ENCODE measurements around the gene MLH3. TPM values are rescaled to one million over a fixed set of nuclear protein-coding genes. Genes with fewer than 3 reads are reported as not detected.

Gene MLH3
- total RNA-seq, 2 experiments from 2014 or later: 28.1 to 30.8 TPM

DNA sequence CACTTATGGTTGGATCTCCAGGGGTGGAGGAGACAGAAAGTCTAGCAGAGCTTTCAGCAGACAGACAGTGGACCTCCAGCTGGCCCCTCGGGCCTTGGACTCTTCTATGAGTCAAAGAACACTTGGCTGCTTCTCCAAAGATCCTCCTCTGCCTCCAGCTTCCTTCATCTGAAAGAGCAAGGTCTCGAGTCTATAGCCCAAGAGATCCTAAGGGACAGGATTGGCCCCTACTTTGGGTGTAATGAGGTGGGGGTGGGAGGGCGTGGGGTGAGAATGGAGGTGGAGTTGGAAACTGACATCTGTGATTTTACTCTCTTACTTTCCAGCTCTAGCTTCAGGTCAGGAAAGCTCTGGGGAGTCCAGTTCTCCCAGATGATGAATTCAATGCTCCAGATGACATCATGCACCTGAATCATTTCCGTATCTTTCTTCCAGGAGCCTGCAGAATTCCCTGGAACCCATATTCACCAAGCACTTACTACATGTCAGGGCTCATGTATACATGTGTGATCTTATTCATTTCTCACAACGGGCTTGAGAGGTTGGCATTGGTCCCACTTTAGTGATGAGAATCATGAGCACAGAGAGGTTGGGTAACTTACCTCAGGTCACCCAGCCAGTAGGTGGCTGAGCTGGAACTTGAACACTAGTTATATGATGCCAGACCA is 85.6 kb downstream of the MLH3 start:
- ChIA-PET POLR2A (no interaction called here), CTCF (interaction anchor here (0.5 to 1.6 kb wide), 3 partner anchors 13 to 123 kb away, joined by 3 to 6 read pairs (median 4); no protein-coding TSS in a partner anchor)
- Mint-ChIP-seq H3K4me1 (no peaks in the 10 kb centered on the region), H3K4me3 (no peak overlapping the region), H3K9me3 (ENCODE audit: low read depth) (no peaks in the 10 kb centered on the region), H3K36me3 (ENCODE audit: low read depth) (no peaks in the 10 kb centered on the region), H3K27me3 (peaks cover 2% of the 10 kb centered on the region), H3K27ac (no peak overlapping the region)
- intact Hi-C loops (cut with DNase I, micrococcal nuclease): no loop called here
- ATAC-seq: no peak
- no peak for DNase-seq

DNA sequence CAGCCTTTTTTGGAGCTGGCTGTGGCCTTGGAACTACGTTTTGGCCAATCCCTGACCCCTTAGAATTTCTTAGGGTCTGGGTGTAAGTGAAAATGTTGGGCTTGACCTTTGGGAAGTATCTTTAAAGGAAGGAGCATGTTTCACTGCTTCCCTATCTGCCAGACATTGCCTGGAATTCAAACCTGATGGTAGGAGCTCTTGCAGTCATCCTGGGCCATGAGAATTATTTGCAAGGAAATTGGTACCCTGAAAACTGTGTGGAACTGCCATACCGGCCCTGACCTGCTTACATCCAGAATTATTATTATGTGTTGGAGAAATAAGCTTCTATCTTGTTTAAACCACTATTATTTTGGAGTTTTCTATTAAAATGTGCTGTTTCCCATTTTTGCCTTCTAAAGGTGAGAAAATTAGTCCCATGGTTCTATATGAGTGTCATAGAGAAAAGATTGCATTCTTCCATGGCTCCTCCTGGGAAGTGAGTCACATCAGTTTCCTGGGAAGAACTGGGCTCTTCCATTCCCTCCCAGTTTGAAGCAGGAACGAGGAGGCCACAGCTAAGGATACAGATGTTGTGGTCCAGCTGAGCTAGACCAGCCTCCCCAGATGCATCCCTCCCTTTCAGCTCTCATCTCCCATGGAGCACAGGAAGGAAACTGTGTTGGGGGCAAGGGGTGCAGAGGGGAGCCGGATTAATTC is 86.3 kb downstream of the MLH3 start:
- no peak for DNase-seq
- no peaks in the 10 kb centered on the region for H3K4me1 Mint-ChIP-seq
- no peak overlapping the region for H3K4me3 Mint-ChIP-seq
- intact Hi-C loops (cut with DNase I, micrococcal nuclease): no loop called here
- CTCF ChIA-PET: interaction anchor here (0.6 to 1.6 kb wide), 4 partner anchors 13 to 123 kb away, joined by 3 to 6 read pairs (median 4); no protein-coding TSS in a partner anchor
- H3K27ac Mint-ChIP-seq: no peak overlapping the region
- POLR2A ChIA-PET: no interaction called here
- H3K27me3 Mint-ChIP-seq: peaks cover 2% of the 10 kb centered on the region
- no peaks in the 10 kb centered on the region for H3K36me3 Mint-ChIP-seq (ENCODE audit: low read depth)
- H3K9me3 Mint-ChIP-seq (ENCODE audit: low read depth): no peaks in the 10 kb centered on the region
- no peak for ATAC-seq

Other genes with a start within 250 kb of the MLH3 start
- gene PROX2, start 175.3 kb downstream of the MLH3 start, total RNA-seq: under 1 TPM; 0.11 to 0.23 TPM
- 100 to 1,000 TPM; 103 to 120 TPM for gene DLST, start 169.6 kb downstream of the MLH3 start, total RNA-seq
- gene RPS6KL1, start 128.2 kb downstream of the MLH3 start, total RNA-seq: 1 to 10 TPM; 5.6 to 6.0 TPM
- gene PGF, start 95.9 kb downstream of the MLH3 start, total RNA-seq: under 1 TPM in 1 of 2 experiments, not detected in 1; 0.09 TPM
- 10 to 100 TPM; 55.6 to 69.8 TPM for gene EIF2B2, start 48.5 kb downstream of the MLH3 start, total RNA-seq
- 10 to 100 TPM; 37.0 to 40.2 TPM for gene ACYP1, start 12.6 kb upstream of the MLH3 start, total RNA-seq
- 1 to 10 TPM; 1.2 to 1.3 TPM for gene ZC2HC1C, start 18.2 kb upstream of the MLH3 start, total RNA-seq
- gene NEK9, start 75.6 kb upstream of the MLH3 start, total RNA-seq: 10 to 100 TPM; 45.2 to 58.7 TPM
- gene TMED10, start 125.1 kb upstream of the MLH3 start, total RNA-seq: 100 to 1,000 TPM; 179 to 253 TPM
- 10 to 100 TPM; 16.0 to 21.1 TPM for gene FOS, start 227.4 kb upstream of the MLH3 start, total RNA-seq

Data from activated CD4-positive, alpha-beta T cell treated with anti-CD3 and anti-CD28 coated beads for 36 hours (primary cell).